H9 (cell line): ENCODE measurements around the gene LRRC74B. TPM values are rescaled to one million over a fixed set of nuclear protein-coding genes. Genes with fewer than 3 reads are reported as not detected.
A peak's percentile ranks its signal among the peaks of the same experiment; 100 is the strongest.

Experiments used
- DNase-seq: peaks from one replicate; pipeline ENCODE4 v3.0.0-alpha.2; 2017
- H2AFZ ChIP-seq: one replicate; pipeline ENCODE4 v1.6.1; 2013; ENCODE audit warnings: mild to moderate bottlenecking, low read length, control low read depth, moderate library complexity
- H2AK5ac ChIP-seq: 2 replicates; pipeline ENCODE4 v1.6.1; 2013; ENCODE audit warnings: low read length, control low read depth, mixed read lengths; ENCODE audit not compliant: insufficient read length
- H2BK120ac ChIP-seq: one replicate; pipeline ENCODE4 v1.6.1; 2013; ENCODE audit warnings: low read depth, mild to moderate bottlenecking, low read length, control low read depth, inconsistent platforms; ENCODE audit not compliant: poor library complexity, severe bottlenecking
- H2BK12ac ChIP-seq: 2 replicates; pipeline ENCODE4 v1.6.1; 2013; ENCODE audit warnings: low read length, control low read depth, mixed read lengths, low read depth; ENCODE audit not compliant: insufficient read length
- H2BK15ac ChIP-seq: 2 replicates; pipeline ENCODE4 v1.6.1; 2013; ENCODE audit warnings: low read depth, low read length, control low read depth
- H2BK20ac ChIP-seq: one replicate; pipeline ENCODE4 v1.6.1; 2013; ENCODE audit warnings: low read depth, mild to moderate bottlenecking, low read length, control low read depth, inconsistent platforms; ENCODE audit not compliant: poor library complexity, severe bottlenecking
- H2BK5ac ChIP-seq: 2 replicates; pipeline ENCODE4 v1.6.1; 2013; ENCODE audit warnings: low read length, control low read depth, mixed read lengths; ENCODE audit not compliant: insufficient read length
- H3K14ac ChIP-seq: 2 replicates; pipeline ENCODE4 v1.6.1; 2013; ENCODE audit warnings: low read length, control low read depth; ENCODE audit not compliant: insufficient read depth
- H3K18ac ChIP-seq: 2 replicates; pipeline ENCODE4 v1.6.1; 2013; ENCODE audit warnings: low read depth, mild to moderate bottlenecking, mixed read lengths, low read length, control low read depth; ENCODE audit not compliant: insufficient read length
- H3K23ac ChIP-seq: 2 replicates; pipeline ENCODE4 v1.6.1; 2013; ENCODE audit warnings: low read length, control low read depth, mixed read lengths, low read depth; ENCODE audit not compliant: insufficient read length
- H3K23me2 ChIP-seq: 2 replicates; pipeline ENCODE4 v1.6.1; 2013; ENCODE audit warnings: low read depth, mild to moderate bottlenecking, mixed read lengths, low read length, control low read depth; ENCODE audit not compliant: insufficient read length, poor library complexity, severe bottlenecking
- H3K27ac ChIP-seq: 2 replicates; pipeline ENCODE4 v1.5.1; 2013; ENCODE audit warnings: low read length, control low read depth, mixed read lengths, low read depth; ENCODE audit not compliant: insufficient read length
- H3K27me3 ChIP-seq: 2 replicates; pipeline ENCODE4 v1.6.1; 2013; ENCODE audit warnings: low read length, control low read depth, inconsistent platforms; ENCODE audit not compliant: insufficient read depth
- H3K4ac ChIP-seq: 2 replicates; pipeline ENCODE4 v1.6.1; 2013; ENCODE audit warnings: low read depth, mild to moderate bottlenecking, control low read depth, inconsistent platforms, low read length, moderate library complexity
- H3K4me1 ChIP-seq: 2 replicates; pipeline ENCODE4 v1.6.1; 2013; ENCODE audit warnings: low read length, control low read depth, inconsistent platforms; ENCODE audit not compliant: insufficient read depth
- H3K4me2 ChIP-seq: 2 replicates; pipeline ENCODE4 v1.6.1; 2013; ENCODE audit warnings: low read length, control low read depth, mixed read lengths; ENCODE audit not compliant: insufficient read length, insufficient read depth
- H3K56ac ChIP-seq: 2 replicates; pipeline ENCODE4 v1.6.1; 2013; ENCODE audit warnings: low read depth, mild to moderate bottlenecking, mixed read lengths, low read length, control low read depth; ENCODE audit not compliant: insufficient read length
- H3K79me1 ChIP-seq: 2 replicates; pipeline ENCODE4 v1.6.1; 2013; ENCODE audit warnings: low read depth, mild to moderate bottlenecking, moderate library complexity, low read length, control low read depth, inconsistent platforms; ENCODE audit not compliant: insufficient read depth, poor library complexity, severe bottlenecking
- H3K79me2 ChIP-seq: 2 replicates; pipeline ENCODE4 v1.6.1; 2013; ENCODE audit warnings: low read length, control low read depth, inconsistent platforms; ENCODE audit not compliant: insufficient read depth
- H3K9ac ChIP-seq: 2 replicates; pipeline ENCODE4 v1.6.1; 2013; ENCODE audit warnings: low read length, control low read depth, mixed read lengths; ENCODE audit not compliant: insufficient read length; ENCODE audit errors: extremely low read depth
- H3K9me3 ChIP-seq: one replicate; pipeline ENCODE4 v1.6.1; 2013; ENCODE audit warnings: low read depth, low read length, inconsistent platforms; ENCODE audit not compliant: control insufficient read depth
- H3T11ph ChIP-seq: one replicate; pipeline ENCODE4 v1.6.1; 2013; ENCODE audit warnings: mild to moderate bottlenecking, low read length, control low read depth, inconsistent platforms
- H4K20me1 ChIP-seq: one replicate; pipeline ENCODE4 v1.6.1; 2013; ENCODE audit not compliant: control insufficient read depth, insufficient read length, insufficient read depth
- H4K5ac ChIP-seq: 2 replicates; pipeline ENCODE4 v1.6.1; 2013; ENCODE audit warnings: low read depth, mild to moderate bottlenecking, mixed read lengths, low read length, control low read depth; ENCODE audit not compliant: insufficient read length
- H4K8ac ChIP-seq: replicated peaks from 2 replicates; pipeline ENCODE4 v1.6.1; 2013; ENCODE audit warnings: low read length, control low read depth, mixed read lengths, low read depth; ENCODE audit not compliant: insufficient read length
- H4K91ac ChIP-seq: 2 replicates; pipeline ENCODE4 v1.6.1; 2013; ENCODE audit warnings: low read depth, mild to moderate bottlenecking, moderate library complexity, mixed read lengths, low read length, control low read depth; ENCODE audit not compliant: insufficient read length
- H3K27ac Mint-ChIP-seq, 3 experiments: 2 replicates in 2 of 3; 3 replicates in 1 of 3; pipeline ENCODE4 v1.8.0; 2020 to 2021; ENCODE audit warnings: mixed read lengths in 3 of 3, mild to moderate bottlenecking in 1 of 3, moderate library complexity in 1 of 3
- H3K27me3 Mint-ChIP-seq: 2 replicates; pipeline ENCODE4 v1.8.0; 2021; ENCODE audit warnings: low read depth, mild to moderate bottlenecking, moderate library complexity, mixed read lengths
- H3K36me3 Mint-ChIP-seq, 3 experiments: 2 replicates in 2 of 3; 3 replicates in 1 of 3; pipeline ENCODE4 v1.8.0; 2020 to 2021; ENCODE audit warnings: low read depth in 3 of 3, mixed read lengths in 3 of 3; ENCODE audit not compliant: insufficient read depth in 1 of 3
- H3K4me1 Mint-ChIP-seq, 2 experiments: 2 replicates each; pipeline ENCODE4 v1.8.0; 2020; ENCODE audit warnings: mixed read lengths in 2 of 2
- H3K4me3 Mint-ChIP-seq, 2 experiments: 2 replicates in 1 of 2; 3 replicates in 1 of 2; pipeline ENCODE4 v1.8.0; 2020 to 2021; ENCODE audit warnings: mild to moderate bottlenecking in 2 of 2, mixed read lengths in 2 of 2, moderate library complexity in 1 of 2
- H3K9me3 Mint-ChIP-seq, 2 experiments: 2 replicates in 1 of 2; 3 replicates in 1 of 2; pipeline ENCODE4 v1.8.0; 2020; ENCODE audit warnings: mild to moderate bottlenecking in 2 of 2, mixed read lengths in 2 of 2, moderate library complexity in 1 of 2
- CTCF ChIP-seq: fragments of 200-600 bp; sonication (generic); conservative IDR thresholded peaks from 3 replicates; pipeline ENCODE4 v1.8.0; 2021; ENCODE audit warnings: antibody characterized with exemption, mild to moderate bottlenecking
- WGBS: extraction: QIAGEN DNeasy Blood & Tissue Kit; methylation state at CpG from one replicate; pipeline ENCODE4 v1.1.7; 2013; ENCODE audit warnings: missing lambda C conversion rate, low lambda C conversion rate, mixed read lengths; ENCODE audit not compliant: insufficient read length; ENCODE audit errors: extremely low coverage; 5-methylcytosine and 5-hydroxymethylcytosine counted together
- total RNA-seq: library from RNA; stranded (reverse); gene quantifications from 2 replicates; pipeline ENCODE4 v1.2.1, GENCODE V29; 2021

LRRC74B gene
- total RNA-seq, 1 experiment from 2014 or later = not detected

- Histone ChIP-seq H3K4me1 (peaks cover 3% of the 10 kb centered on the region; the same call in 1 of the 2 replicates), H2BK20ac (no peak overlapping the region), H3K9me3 (no peaks in the 10 kb centered on the region), H3T11ph (no peak overlapping the region), H2BK5ac (no peak overlapping the region), H4K5ac (no peak overlapping the region), H3K27me3 (no peaks in the 10 kb centered on the region), H2BK120ac (no peak overlapping the region), H3K14ac (no peak overlapping the region), H2BK15ac (no peak overlapping the region), H3K27ac (no peak overlapping the region), H3K23ac (no peak overlapping the region), H3K4me2 (peak overlapping the region; percentile 24), H4K91ac (no peak overlapping the region), H3K56ac (no peak overlapping the region), H3K4ac (no peak overlapping the region), H2BK12ac (no peak overlapping the region), H2AK5ac (no peak overlapping the region), H3K9ac (no peak overlapping the region), H3K18ac (no peak overlapping the region), H4K8ac (no peak overlapping the region), H3K23me2 (peaks cover 7% of the 10 kb centered on the region), H3K79me1 (no peaks in the 10 kb centered on the region), H2AFZ (no peak overlapping the region), H3K79me2 (no peaks in the 10 kb centered on the region), H4K20me1 (no peaks in the 10 kb centered on the region)
- peak overlapping the region; percentile 21 to 61 for H3K4me3 Mint-ChIP-seq
- TF ChIP-seq CTCF = no peak
- H3K9me3 Mint-ChIP-seq = no peaks in the 10 kb centered on the region
- peak overlapping the region in 2 of 3 experiments; percentile 86 to 94; a peak in 2 of 7 replicates for H3K27ac Mint-ChIP-seq
- peaks cover 26% of the 10 kb centered on the region for H3K27me3 Mint-ChIP-seq
- peaks cover 0 to 10% (median 0%) of the 10 kb centered on the region in 3 experiments; a peak in 2 of 7 replicates for H3K36me3 Mint-ChIP-seq
- WGBS = no CpG with 5 or more reads among the region's 3 CpGs
- DNase-seq = peak; percentile 58
- H3K4me1 Mint-ChIP-seq = peaks cover 33 to 53% of the 10 kb centered on the region in 2 experiments
These were observed 35.2 kb upstream of the LRRC74B start for GRCh38 chr22:21010426-21011113.
